ENCODE results near the gene ING2.

GRCh38 chr4:183543435-183543834 is 38.6 kb downstream of the ING2 start:
- TF ChIP-seq HDGF (IDR thresholded peaks at IDR 0.05; ENCODE audit: borderline replicate concordance), result no peak
- no peak for TF ChIP-seq LEF1 (IDR thresholded peaks at IDR 0.05; ENCODE audit: borderline replicate concordance)

Measured in HEK293T (cell line).